Gastrocnemius medialis (tissue), 4 donors: ENCODE data around the gene UGT1A9. TPM values are rescaled to one million over a fixed set of nuclear protein-coding genes. Genes with fewer than 3 reads are reported as not detected.

ENCODE experiments used
- ATAC-seq, 2 donors: fragments of 150-250 bp; one replicate each; pipeline ENCODE4 v1.9.1; 2016
- DNase-seq, 2 donors: peaks; one replicate each; pipeline ENCODE4 v3.0.0-alpha.2; 2019
- H3K27ac ChIP-seq, 4 donors: fragments of 200-600 bp; sonication (generic); 1 replicate in 1 of 4; 2 replicates in 3 of 4; pipeline ENCODE4 v1.5.1; 2016 to 2018; ENCODE audit warnings: mild to moderate bottlenecking in 2 of 4, moderate library complexity in 1 of 4
- H3K27me3 ChIP-seq, 3 donors: fragments of 200-600 bp; sonication (generic) in 2 of 3; 1 replicate in 1 of 3; 2 replicates in 2 of 3; pipeline versions ENCODE4 v1.5.1 to v1.6.0; 2016 to 2019; ENCODE audit warnings: mild to moderate bottlenecking in 1 of 3, moderate library complexity in 1 of 3
- H3K36me3 ChIP-seq, 2 donors: fragments of 200-600 bp; sonication (generic) in 1 of 2; one replicate each; pipeline ENCODE4 v1.5.1; 2017 to 2018
- H3K4me1 ChIP-seq, 2 donors: fragments of 200-600 bp; sonication (generic) in 1 of 2; one replicate each; pipeline ENCODE4 v1.5.1; 2016 to 2017; ENCODE audit warnings: mild to moderate bottlenecking in 2 of 2
- H3K4me3 ChIP-seq, 4 donors: fragments of 200-600 bp; sonication (generic) in 3 of 4; 1 replicate in 1 of 4; 2 replicates in 3 of 4; pipeline ENCODE4 v1.5.1; 2016 to 2019; ENCODE audit warnings: mild to moderate bottlenecking in 2 of 4
- H3K9me3 ChIP-seq, 3 donors: fragments of 200-600 bp; sonication (generic) in 2 of 3; 1 replicate in 1 of 3; 2 replicates in 2 of 3; pipeline ENCODE4 v1.5.1; 2016 to 2019
- CTCF ChIP-seq, 5 experiments: fragments of 450-650 bp in 3 of 5; fragments of 200-600 bp in 2 of 5; sonication (generic) in 2 of 5; IDR thresholded peaks in 4 of 5; conservative IDR thresholded peaks in 1 of 5; 1 replicate in 4 of 5; 2 replicates in 1 of 5; pipeline ENCODE4 v1.5.1; 2016 to 2019; ENCODE audit warnings: antibody characterized with exemption in 5 of 5, mild to moderate bottlenecking in 3 of 5, moderate library complexity in 3 of 5
- POLR2A ChIP-seq, 2 donors: fragments of 450-650 bp; IDR thresholded peaks; one replicate each; pipeline ENCODE4 v1.6.1; 2017; ENCODE audit warnings: antibody characterized with exemption in 2 of 2, mild to moderate bottlenecking in 2 of 2, moderate library complexity in 2 of 2
- in situ Hi-C, 4 donors: fragments of 200-750 bp; cut with MboI; loops; one replicate each; pipeline versions ENCODE4 v1.15.0 to v1.8.0; 2017; ENCODE audit warnings: low sequenced_read_pairs in 4 of 4
- intact Hi-C: fragments of 100-400 bp; cut with DNase I; formaldehyde crosslinking; loops from one replicate; pipeline ENCODE4 v1.15.1; 2023; ENCODE audit warnings: low total_unique reads
- total RNA-seq, 4 donors: library from RNA; depleted of rRNA; stranded (reverse); fragments of >200 nt; gene quantifications; one replicate each; pipeline versions ENCODE4 v1.1.0 to v1.2.3, GENCODE V29; 2016

The UGT1A9 gene
- total RNA-seq, 4 donors from 2014 or later: 0.13 to 0.38 TPM; not detected in 2

GRCh38 chr2:233705911-233706506 is 34.3 kb downstream of the UGT1A9 start:
- H3K27ac ChIP-seq: no peak overlapping the region
- DNase-seq (peak in 1 of 2 donors; percentile 16), ATAC-seq (no peak)
- no peaks in the 10 kb centered on the region for H3K4me1 ChIP-seq
- no peaks in the 10 kb centered on the region for H3K27me3 ChIP-seq
- in situ Hi-C loops: no loop called here
- H3K4me3 ChIP-seq: no peak overlapping the region
- no peaks in the 10 kb centered on the region for H3K36me3 ChIP-seq
- intact Hi-C loops: no loop called here
- TF ChIP-seq CTCF (IDR thresholded peaks at IDR 0.05 in 4 of 5, conservative IDR thresholded peaks at IDR 0.05 in 1 of 5) (no peak), POLR2A (IDR thresholded peaks at IDR 0.05) (no peak)
- no peaks in the 10 kb centered on the region for H3K9me3 ChIP-seq

- no peak for ATAC-seq
- Histone ChIP-seq H3K36me3 (no peaks in the 10 kb centered on the region), H3K4me1 (no peaks in the 10 kb centered on the region), H3K9me3 (no peaks in the 10 kb centered on the region), H3K27ac (no peak overlapping the region), H3K4me3 (no peak overlapping the region), H3K27me3 (no peaks in the 10 kb centered on the region)
- DNase-seq: no peak
- TF ChIP-seq POLR2A (IDR thresholded peaks at IDR 0.05): no peak
- TF ChIP-seq CTCF (IDR thresholded peaks at IDR 0.05 in 4 of 5, conservative IDR thresholded peaks at IDR 0.05 in 1 of 5): no peak
- intact Hi-C loops (no loop called here), in situ Hi-C loops (no loop called here)
Observed at GRCh38 chr2:233706720-233707119, 35.0 kb downstream of the UGT1A9 start.

- Histone ChIP-seq H3K36me3 (no peaks in the 10 kb centered on the region), H3K27me3 (no peaks in the 10 kb centered on the region), H3K4me1 (no peaks in the 10 kb centered on the region), H3K4me3 (no peak overlapping the region), H3K27ac (no peak overlapping the region), H3K9me3 (no peaks in the 10 kb centered on the region)
- in situ Hi-C loops (no loop called here), intact Hi-C loops (no loop called here)
- DNase-seq (no peak), ATAC-seq (no peak)
- TF ChIP-seq POLR2A (IDR thresholded peaks at IDR 0.05) (no peak), CTCF (IDR thresholded peaks at IDR 0.05 in 4 of 5, conservative IDR thresholded peaks at IDR 0.05 in 1 of 5) (no peak)
Observed at GRCh38 chr2:233707940-233708644, 36.4 kb downstream of the UGT1A9 start.

- H3K36me3 ChIP-seq: no peaks in the 10 kb centered on the region
- H3K9me3 ChIP-seq: no peaks in the 10 kb centered on the region
- intact Hi-C loops: no loop called here
Observed at GRCh38 chr2:233708942-233709341, 37.2 kb downstream of the UGT1A9 start.

More at GRCh38 chr2:233708942-233709341, 37.2 kb downstream of the UGT1A9 start:
- no peak for ATAC-seq
- in situ Hi-C loops: no loop called here
- Histone ChIP-seq H3K4me3 (no peak overlapping the region), H3K27ac (no peak overlapping the region), H3K27me3 (no peaks in the 10 kb centered on the region), H3K4me1 (no peaks in the 10 kb centered on the region)
- TF ChIP-seq POLR2A (IDR thresholded peaks at IDR 0.05) (no peak), CTCF (IDR thresholded peaks at IDR 0.05 in 4 of 5, conservative IDR thresholded peaks at IDR 0.05 in 1 of 5) (no peak)
- no peak for DNase-seq
